NCI-H226 (cell line): ENCODE measurements around the gene ZBTB32.

Source experiments
- DNase-seq: peaks from one replicate; pipeline ENCODE4 v3.0.0-alpha.2; 2015

The ZBTB32 gene

GRCh38 chr19:35755131-35755549 is 50.8 kb downstream of the ZBTB32 start:
- DNase-seq, result no peak

GRCh38 chr19:35755550-35756376 is 51.4 kb downstream of the ZBTB32 start:
- no peak for DNase-seq

GRCh38 chr19:35756377-35757230 is 52.2 kb downstream of the ZBTB32 start, which contains the start of gene HSPB6:
HSPB6 (minus strand) TSS chr19:35757029; CDS start chr19:35757008, 21 bp downstream.
- no peak for DNase-seq

GRCh38 chr19:35757231-35757748 is 52.9 kb downstream of the ZBTB32 start:
- peak; percentile 89 for DNase-seq

- DNase-seq, result peak; percentile 99
Observed at GRCh38 chr19:35757749-35758608, 53.6 kb downstream of the ZBTB32 start, which contains the start of gene PROSER3. PROSER3 (plus strand) TSS chr19:35758176; CDS start chr19:35758216, 40 bp downstream.

- no peak for DNase-seq
Observed at GRCh38 chr19:35759697-35760096, 55.3 kb downstream of the ZBTB32 start.

GRCh38 chr19:35760711-35761349 is 56.5 kb downstream of the ZBTB32 start:
- no peak for DNase-seq

GRCh38 chr19:35764432-35765315 is 60.3 kb downstream of the ZBTB32 start:
- DNase-seq, result no peak
